Right atrium auricular region (tissue), 2 donors: ENCODE data around the gene DISP3. TPM values are rescaled to one million over a fixed set of nuclear protein-coding genes. Genes with fewer than 3 reads are reported as not detected.

Experiments
- DNase-seq: peaks from one replicate; pipeline ENCODE4 v3.0.0-alpha.2; 2019; ENCODE audit warnings: low spot score
- H3K27ac ChIP-seq, 2 donors: fragments of 200-600 bp; sonication (generic); 1 replicate in 1 of 2; 2 replicates in 1 of 2; pipeline ENCODE4 v1.5.1; 2016 to 2019
- H3K27me3 ChIP-seq, 2 donors: fragments of 200-600 bp; sonication (generic); one replicate each; pipeline versions ENCODE4 v1.5.1 to v1.6.0; 2017 to 2019
- H3K36me3 ChIP-seq: fragments of 200-600 bp; sonication (generic); one replicate; pipeline ENCODE4 v1.5.1; 2016
- H3K4me1 ChIP-seq, 2 donors: fragments of 200-600 bp; sonication (generic); one replicate each; pipeline versions ENCODE4 v1.5.1 to v1.6.0; 2017 to 2019
- H3K4me3 ChIP-seq, 2 donors: fragments of 200-600 bp; sonication (generic); 1 replicate in 1 of 2; 2 replicates in 1 of 2; pipeline ENCODE4 v1.5.1; 2017 to 2019; ENCODE audit warnings: mild to moderate bottlenecking in 1 of 2, moderate library complexity in 1 of 2
- H3K9me3 ChIP-seq, 2 donors: fragments of 200-600 bp; sonication (generic); one replicate each; pipeline ENCODE4 v1.5.1; 2019
- CTCF ChIP-seq, 2 donors: fragments of 200-600 bp; sonication (generic); IDR thresholded peaks; one replicate each; pipeline ENCODE4 v1.5.1; 2019; ENCODE audit warnings: antibody characterized with exemption in 2 of 2
- total RNA-seq, 2 donors: library from RNA; depleted of rRNA; stranded (reverse); fragments of >200 nt; gene quantifications; one replicate each; pipeline ENCODE4 v1.1.0, GENCODE V29; 2016

The DISP3 gene
- total RNA-seq, 2 donors from 2014 or later: 0.16 TPM; not detected in 1

GRCh38 chr1:11558276-11558675 lies 79.3 kb downstream of the DISP3 start:
- Histone ChIP-seq H3K9me3 (no peaks in the 10 kb centered on the region), H3K4me3 (no peak overlapping the region), H3K27me3 (no peaks in the 10 kb centered on the region), H3K27ac (no peak overlapping the region), H3K4me1 (no peaks in the 10 kb centered on the region), H3K36me3 (no peaks in the 10 kb centered on the region)
- no peak for TF ChIP-seq CTCF (IDR thresholded peaks at IDR 0.05)
- DNase-seq: no peak

DNA sequence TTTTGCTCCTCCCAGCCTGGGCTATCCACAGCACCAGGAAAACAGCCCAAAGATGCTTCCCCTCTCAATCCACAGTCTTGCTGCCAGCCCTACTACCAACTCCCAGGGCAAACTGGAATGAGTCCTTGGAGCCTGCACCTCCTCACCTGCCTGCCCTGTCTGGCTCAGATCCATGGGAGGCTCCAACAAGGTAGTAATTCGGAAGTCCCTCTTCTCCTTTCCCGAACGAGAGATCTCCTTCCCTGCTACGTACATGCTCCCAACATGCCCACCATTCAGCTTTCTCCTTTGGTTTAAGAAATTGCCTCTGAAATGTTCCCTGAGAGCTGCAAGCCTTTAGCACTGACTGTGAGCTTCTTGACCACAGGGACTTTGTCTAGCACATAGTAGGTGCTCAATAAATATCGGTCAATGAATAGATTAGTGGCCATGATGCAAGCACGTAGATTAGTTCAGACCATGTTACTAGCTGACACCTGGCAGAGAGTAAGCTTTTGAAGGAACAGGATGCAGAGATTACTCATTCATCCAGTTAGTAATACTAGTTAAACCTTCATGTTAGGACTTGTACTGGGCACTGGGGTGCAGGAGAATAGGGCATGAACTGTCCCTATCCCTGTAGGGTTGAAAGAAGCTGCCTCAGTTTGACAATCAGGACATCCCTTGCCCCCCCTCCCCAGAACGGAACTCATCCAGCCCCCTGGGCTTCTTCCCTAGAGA lies 80.1 kb downstream of the DISP3 start:
- no peak overlapping the region for H3K27ac ChIP-seq
- H3K36me3 ChIP-seq: no peaks in the 10 kb centered on the region
- no peaks in the 10 kb centered on the region for H3K9me3 ChIP-seq
- no peaks in the 10 kb centered on the region for H3K27me3 ChIP-seq
- no peaks in the 10 kb centered on the region for H3K4me1 ChIP-seq
- no peak for DNase-seq
- TF ChIP-seq CTCF (IDR thresholded peaks at IDR 0.05): no peak
- no peak overlapping the region for H3K4me3 ChIP-seq

- Histone ChIP-seq H3K27me3 (no peaks in the 10 kb centered on the region), H3K9me3 (no peaks in the 10 kb centered on the region), H3K4me3 (no peak overlapping the region), H3K4me1 (no peaks in the 10 kb centered on the region), H3K27ac (no peak overlapping the region), H3K36me3 (no peaks in the 10 kb centered on the region)
- DNase-seq: no peak
- no peak for TF ChIP-seq CTCF (IDR thresholded peaks at IDR 0.05)
Observed at GRCh38 chr1:11559591-11559970, 80.6 kb downstream of the DISP3 start.

DNA sequence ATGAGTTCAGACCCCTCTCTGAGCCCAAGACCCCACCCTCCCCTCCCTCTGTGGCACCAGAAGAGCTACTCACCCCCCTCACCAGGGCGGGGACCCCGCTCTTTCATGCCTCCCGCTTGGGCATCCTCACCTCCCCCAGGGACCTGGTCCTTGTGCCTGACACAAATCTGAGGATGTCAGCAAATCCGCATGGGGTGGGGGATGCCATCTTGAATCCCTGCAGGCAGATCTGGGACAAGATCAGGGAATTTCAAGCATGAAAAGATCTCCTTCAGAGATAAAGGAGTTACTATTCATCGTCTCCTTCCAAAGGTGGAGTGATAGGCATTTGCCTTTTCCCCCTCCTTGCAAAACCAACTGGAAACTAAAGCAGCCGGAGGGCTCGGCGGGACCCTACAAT lies 81.1 kb downstream of the DISP3 start:
- DNase-seq: no peak
- no peak overlapping the region for H3K27ac ChIP-seq
- TF ChIP-seq CTCF (IDR thresholded peaks at IDR 0.05): no peak
- no peaks in the 10 kb centered on the region for H3K4me1 ChIP-seq
- H3K36me3 ChIP-seq: no peaks in the 10 kb centered on the region
- no peaks in the 10 kb centered on the region for H3K27me3 ChIP-seq
- no peaks in the 10 kb centered on the region for H3K9me3 ChIP-seq
- no peak overlapping the region for H3K4me3 ChIP-seq

- no peaks in the 10 kb centered on the region for H3K36me3 ChIP-seq
- H3K27me3 ChIP-seq: no peaks in the 10 kb centered on the region
- no peaks in the 10 kb centered on the region for H3K4me1 ChIP-seq
- no peak for TF ChIP-seq CTCF (IDR thresholded peaks at IDR 0.05)
- H3K4me3 ChIP-seq: no peak overlapping the region
- DNase-seq: no peak
- no peaks in the 10 kb centered on the region for H3K9me3 ChIP-seq
- no peak overlapping the region for H3K27ac ChIP-seq
Observed at GRCh38 chr1:11561740-11562139, 82.8 kb downstream of the DISP3 start.

DNA sequence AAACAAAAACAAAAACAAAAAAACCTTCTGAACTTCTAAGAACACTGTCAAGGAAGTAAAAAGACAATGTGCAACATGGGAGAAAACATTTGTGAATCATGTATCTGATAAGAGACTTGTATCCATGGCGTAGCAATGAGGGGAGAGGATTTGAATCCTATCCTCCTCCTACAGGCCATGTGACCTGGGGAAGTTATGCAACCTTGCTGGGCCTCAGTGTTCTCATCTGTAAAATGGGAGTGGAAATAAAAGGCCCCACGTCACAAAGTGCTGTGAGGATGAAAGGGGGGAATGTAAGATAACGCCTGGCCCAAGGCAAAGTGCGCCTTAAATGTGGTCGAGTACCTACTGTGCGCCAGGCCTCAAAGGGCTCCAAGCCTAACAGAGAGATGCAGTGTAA lies 83.7 kb downstream of the DISP3 start:
- H3K27me3 ChIP-seq: no peaks in the 10 kb centered on the region
- TF ChIP-seq CTCF (IDR thresholded peaks at IDR 0.05): no peak
- H3K4me3 ChIP-seq: no peak overlapping the region
- H3K36me3 ChIP-seq: no peaks in the 10 kb centered on the region
- no peak overlapping the region for H3K27ac ChIP-seq
- H3K4me1 ChIP-seq: no peaks in the 10 kb centered on the region
- H3K9me3 ChIP-seq: no peaks in the 10 kb centered on the region
- no peak for DNase-seq
